Measurements from ENCODE around the gene PSMD13. TPM values are rescaled to one million over a fixed set of nuclear protein-coding genes. Genes with fewer than 3 reads are reported as not detected.

Gene PSMD13
- total RNA-seq, 5 donors from 2014 or later (not counting 1 experiment from before 2014, with no cell fraction given), result 74.0 to 115 (median 108) TPM

- DNase-seq, result peak; percentile 70 to 89 (median 80)
- Mint-ChIP-seq H3K4me3 (no peak overlapping the region), H3K36me3 (peaks cover 58% of the 10 kb centered on the region), H3K27ac (peak overlapping the region; percentile 37 to 88), H3K27me3 (no peaks in the 10 kb centered on the region), H3K9me3 (no peaks in the 10 kb centered on the region), H3K4me1 (peaks cover 10 to 15% (median 11%) of the 10 kb centered on the region in 3 donors)
- ChIA-PET CTCF (interaction anchor here (0.6 to 2.8 kb wide), 33 partner anchors 9 to 200 kb away, joined by 3 to 23 read pairs (median 5); partner anchors contain the start of genes BET1L (in 1 of the 2), IFITM5 (in 1 of the 2) and PGGHG (in 1 of the 2)), POLR2A (interaction anchor here (0.6 to 1.1 kb wide), 3 partner anchors 13 to 27 kb away, joined by 3 to 6 read pairs (median 5); partner anchors contain the start of gene PSMD13 (in 1 of the 2))
- Histone ChIP-seq H3K36me3 (ENCODE audit: control insufficient read depth in 2 of 2, extremely low read depth in 1 of 2, insufficient read depth in 1 of 2, low read length in 1 of 2) (peaks cover 5 to 78% of the 10 kb centered on the region in 2 donors), H3K27ac (ENCODE audit: low read length) (no peak overlapping the region), H3K27me3 (replicated peaks in 1 of 2; ENCODE audit: control insufficient read depth in 2 of 2, extremely low read depth in 1 of 2, insufficient read depth in 2 of 2, low read length in 1 of 2) (no peaks in the 10 kb centered on the region), H3K9me3 (no peaks in the 10 kb centered on the region), H3K4me3 (ENCODE audit: control insufficient read depth in 1 of 2, extremely low read depth in 1 of 2, low read length in 1 of 2) (no peak overlapping the region), H3K4me1 (ENCODE audit: control insufficient read depth in 1 of 2, extremely low read depth in 1 of 2, insufficient read depth in 2 of 2, low read length in 2 of 2) (peaks cover 2 to 6% of the 10 kb centered on the region in 2 experiments)
- WGBS (ENCODE audit: insufficient coverage), result 87% methylated on average over 6 of the region's 10 CpGs
- ATAC-seq (replicated peaks in 1 of 4), result peak; percentile 91 to 99 (median 96)
These were observed 14.0 kb downstream of the PSMD13 start for GRCh38 chr11:250740-251299.

- peaks cover 2 to 6% of the 10 kb centered on the region in 2 experiments for H3K4me1 ChIP-seq (ENCODE audit: control insufficient read depth in 1 of 2, extremely low read depth in 1 of 2, insufficient read depth in 2 of 2, low read length in 2 of 2)
- no peaks in the 10 kb centered on the region for H3K9me3 ChIP-seq
- CTCF ChIA-PET, result interaction anchor here (0.7 to 2.8 kb wide), 24 partner anchors 10 to 199 kb away, joined by 3 to 23 read pairs (median 6); partner anchors contain the start of gene PGGHG (in 1 of the 2)
- Mint-ChIP-seq H3K9me3 (no peaks in the 10 kb centered on the region), H3K4me3 (no peak overlapping the region), H3K36me3 (peaks cover 53% of the 10 kb centered on the region), H3K27me3 (no peaks in the 10 kb centered on the region), H3K4me1 (peaks cover 10 to 15% (median 11%) of the 10 kb centered on the region in 3 donors), H3K27ac (peak overlapping the region; percentile 16 to 58)
- H3K36me3 ChIP-seq (ENCODE audit: control insufficient read depth in 2 of 2, extremely low read depth in 1 of 2, insufficient read depth in 1 of 2, low read length in 1 of 2), result peaks cover 5 to 71% of the 10 kb centered on the region in 2 donors
- WGBS (ENCODE audit: insufficient coverage), result 94% methylated on average over 5 of the region's 10 CpGs
- H3K27ac ChIP-seq (ENCODE audit: low read length), result no peak overlapping the region
- DNase-seq (peak in 1 of 35 experiments; percentile 21), ATAC-seq (replicated peaks in 1 of 4) (peak in 1 of 4 experiments; percentile 16)
- H3K4me3 ChIP-seq (ENCODE audit: control insufficient read depth in 1 of 2, extremely low read depth in 1 of 2, low read length in 1 of 2), result no peak overlapping the region
- H3K27me3 ChIP-seq (replicated peaks in 1 of 2; ENCODE audit: control insufficient read depth in 2 of 2, extremely low read depth in 1 of 2, insufficient read depth in 2 of 2, low read length in 1 of 2), result no peaks in the 10 kb centered on the region
- POLR2A ChIA-PET, result interaction anchor here (0.6 to 1.1 kb wide), 3 partner anchors 14 to 50 kb away, joined by 3 to 6 read pairs (median 5); partner anchors contain the start of gene PSMD13 (in 1 of the 2)
These were observed 14.8 kb downstream of the PSMD13 start for GRCh38 chr11:251550-251949.

- Histone ChIP-seq H3K9me3 (no peaks in the 10 kb centered on the region), H3K36me3 (ENCODE audit: control insufficient read depth in 2 of 2, extremely low read depth in 1 of 2, insufficient read depth in 1 of 2, low read length in 1 of 2) (peaks cover 5 to 61% of the 10 kb centered on the region in 2 donors), H3K4me1 (ENCODE audit: control insufficient read depth in 1 of 2, extremely low read depth in 1 of 2, insufficient read depth in 2 of 2, low read length in 2 of 2) (peaks cover 2 to 6% of the 10 kb centered on the region in 2 experiments), H3K27ac (ENCODE audit: low read length) (no peak overlapping the region), H3K27me3 (replicated peaks in 1 of 2; ENCODE audit: control insufficient read depth in 2 of 2, extremely low read depth in 1 of 2, insufficient read depth in 2 of 2, low read length in 1 of 2) (peaks cover 0 to 2% of the 10 kb centered on the region in 2 experiments), H3K4me3 (ENCODE audit: control insufficient read depth in 1 of 2, extremely low read depth in 1 of 2, low read length in 1 of 2) (no peak overlapping the region)
- H3K4me1 Mint-ChIP-seq, result peaks cover 10 to 13% (median 11%) of the 10 kb centered on the region in 3 donors
- H3K36me3 Mint-ChIP-seq, result peaks cover 44% of the 10 kb centered on the region
- no peak for ATAC-seq (replicated peaks in 1 of 4)
- H3K27ac Mint-ChIP-seq, result peak overlapping the region in 1 of 2 donors; percentile 11
- DNase-seq, result no peak
- no peak overlapping the region for H3K4me3 Mint-ChIP-seq
- no peaks in the 10 kb centered on the region for H3K9me3 Mint-ChIP-seq
- WGBS (ENCODE audit: insufficient coverage), result 100% methylated on average over 2 of the region's 8 CpGs
- POLR2A ChIA-PET, result no interaction called here
- H3K27me3 Mint-ChIP-seq, result no peaks in the 10 kb centered on the region
- CTCF ChIA-PET, result interaction anchor here in 1 of 2 donors (1.0 to 2.8 kb wide), 4 partner anchors 14 to 60 kb away, joined by 3 to 23 read pairs (median 6); no protein-coding TSS in a partner anchor
These were observed 15.9 kb downstream of the PSMD13 start for GRCh38 chr11:252666-253065.

- Histone ChIP-seq H3K36me3 (ENCODE audit: control insufficient read depth in 2 of 2, extremely low read depth in 1 of 2, insufficient read depth in 1 of 2, low read length in 1 of 2) (peaks cover 5 to 54% of the 10 kb centered on the region in 2 donors), H3K9me3 (no peaks in the 10 kb centered on the region), H3K27ac (ENCODE audit: low read length) (no peak overlapping the region), H3K27me3 (replicated peaks in 1 of 2; ENCODE audit: control insufficient read depth in 2 of 2, extremely low read depth in 1 of 2, insufficient read depth in 2 of 2, low read length in 1 of 2) (peaks cover 0 to 7% of the 10 kb centered on the region in 2 experiments), H3K4me3 (ENCODE audit: control insufficient read depth in 1 of 2, extremely low read depth in 1 of 2, low read length in 1 of 2) (no peak overlapping the region), H3K4me1 (ENCODE audit: control insufficient read depth in 1 of 2, extremely low read depth in 1 of 2, insufficient read depth in 2 of 2, low read length in 2 of 2) (peaks cover 2 to 6% of the 10 kb centered on the region in 2 experiments)
- H3K27me3 Mint-ChIP-seq, result no peaks in the 10 kb centered on the region
- no peak overlapping the region for H3K4me3 Mint-ChIP-seq
- peaks cover 11 to 14% (median 13%) of the 10 kb centered on the region in 3 donors for H3K4me1 Mint-ChIP-seq
- ATAC-seq (replicated peaks in 1 of 4) (no peak), DNase-seq (no peak)
- no peak overlapping the region for H3K27ac Mint-ChIP-seq
- H3K9me3 Mint-ChIP-seq, result no peaks in the 10 kb centered on the region
- H3K36me3 Mint-ChIP-seq, result peaks cover 39% of the 10 kb centered on the region
- ChIA-PET CTCF (interaction anchor here (0.7 to 1.2 kb wide), 2 partner anchors 59 to 195 kb away, joined by 3 to 4 read pairs; no protein-coding TSS in a partner anchor), POLR2A (no interaction called here)
- WGBS (ENCODE audit: insufficient coverage), result 89% methylated on average over 11 of the region's 13 CpGs
These were observed 16.5 kb downstream of the PSMD13 start for GRCh38 chr11:253160-253885.

- Histone ChIP-seq H3K27me3 (replicated peaks in 1 of 2; ENCODE audit: control insufficient read depth in 2 of 2, extremely low read depth in 1 of 2, insufficient read depth in 2 of 2, low read length in 1 of 2) (peaks cover 0 to 7% of the 10 kb centered on the region in 2 experiments), H3K36me3 (ENCODE audit: control insufficient read depth in 2 of 2, extremely low read depth in 1 of 2, insufficient read depth in 1 of 2, low read length in 1 of 2) (peaks cover 5 to 49% of the 10 kb centered on the region in 2 donors), H3K27ac (ENCODE audit: low read length) (no peak overlapping the region), H3K4me3 (ENCODE audit: control insufficient read depth in 1 of 2, extremely low read depth in 1 of 2, low read length in 1 of 2) (no peak overlapping the region), H3K4me1 (ENCODE audit: control insufficient read depth in 1 of 2, extremely low read depth in 1 of 2, insufficient read depth in 2 of 2, low read length in 2 of 2) (peaks cover 2 to 6% of the 10 kb centered on the region in 2 experiments), H3K9me3 (no peaks in the 10 kb centered on the region)
- no peaks in the 10 kb centered on the region for H3K9me3 Mint-ChIP-seq
- no peak overlapping the region for H3K4me3 Mint-ChIP-seq
- POLR2A ChIA-PET, result no interaction called here
- CTCF ChIA-PET, result interaction anchor here in 1 of 2 donors (0.8 to 1.2 kb wide), 2 partner anchors 59 to 472 kb away, joined by 3 to 4 read pairs; no protein-coding TSS in a partner anchor
- peaks cover 34% of the 10 kb centered on the region for H3K36me3 Mint-ChIP-seq
- DNase-seq (no peak), ATAC-seq (replicated peaks in 1 of 4) (no peak)
- peaks cover 0 to under 1% of the 10 kb centered on the region in 2 donors for H3K27me3 Mint-ChIP-seq
- H3K4me1 Mint-ChIP-seq, result peaks cover 11 to 14% (median 13%) of the 10 kb centered on the region in 3 donors
- WGBS (ENCODE audit: insufficient coverage), result 99% methylated on average over 4 of the region's 5 CpGs
- H3K27ac Mint-ChIP-seq, result no peak overlapping the region
These were observed 17.1 kb downstream of the PSMD13 start for GRCh38 chr11:253886-254270.

GRCh38 chr11:255176-255575 is 18.4 kb downstream of the PSMD13 start:
- Histone ChIP-seq H3K4me3 (ENCODE audit: control insufficient read depth in 1 of 2, extremely low read depth in 1 of 2, low read length in 1 of 2) (no peak overlapping the region), H3K27ac (ENCODE audit: low read length) (no peak overlapping the region), H3K36me3 (ENCODE audit: control insufficient read depth in 2 of 2, extremely low read depth in 1 of 2, insufficient read depth in 1 of 2, low read length in 1 of 2) (peaks cover 5 to 36% of the 10 kb centered on the region in 2 donors), H3K4me1 (ENCODE audit: control insufficient read depth in 1 of 2, extremely low read depth in 1 of 2, insufficient read depth in 2 of 2, low read length in 2 of 2) (peaks cover 2 to 6% of the 10 kb centered on the region in 2 experiments), H3K9me3 (no peaks in the 10 kb centered on the region), H3K27me3 (replicated peaks in 1 of 2; ENCODE audit: control insufficient read depth in 2 of 2, extremely low read depth in 1 of 2, insufficient read depth in 2 of 2, low read length in 1 of 2) (peaks cover 0 to 7% of the 10 kb centered on the region in 2 experiments)
- Mint-ChIP-seq H3K36me3 (peaks cover 29% of the 10 kb centered on the region), H3K4me3 (no peak overlapping the region), H3K27me3 (peaks cover 0 to 4% of the 10 kb centered on the region in 2 donors), H3K4me1 (peaks cover 10 to 20% (median 11%) of the 10 kb centered on the region in 3 donors), H3K9me3 (no peaks in the 10 kb centered on the region), H3K27ac (no peak overlapping the region)
- CTCF ChIA-PET, result no interaction called here
- DNase-seq, result no peak
- no peak for ATAC-seq (replicated peaks in 1 of 4)
- POLR2A ChIA-PET, result no interaction called here
- WGBS (ENCODE audit: insufficient coverage), result 80% methylated on average over 1 of the region's 3 CpGs
